Type B pancreatic cell (in vitro differentiated cells): Measurements from ENCODE around the gene SNX15. TPM values are rescaled to one million over a fixed set of nuclear protein-coding genes. Genes with fewer than 3 reads are reported as not detected.

ENCODE experiments used
- DNase-seq: peaks from one replicate; pipeline ENCODE4 v3.0.0; 2021; ENCODE audit warnings: mixed read lengths; ENCODE audit not compliant: unreplicated experiment; ENCODE audit errors: extremely low spot score
- H3K27ac Mint-ChIP-seq: 2 replicates; pipeline ENCODE4 v1.8.0; 2021; ENCODE audit warnings: mild to moderate bottlenecking, mixed read lengths
- H3K27me3 Mint-ChIP-seq: 2 replicates; pipeline ENCODE4 v1.8.0; 2021; ENCODE audit warnings: mixed read lengths
- H3K36me3 Mint-ChIP-seq: 2 replicates; pipeline ENCODE4 v1.8.0; 2021; ENCODE audit warnings: mixed read lengths
- H3K4me1 Mint-ChIP-seq: one replicate; pipeline ENCODE4 v1.8.0; 2021; ENCODE audit warnings: mixed read lengths; ENCODE audit not compliant: unreplicated experiment
- H3K4me3 Mint-ChIP-seq: 2 replicates; pipeline ENCODE4 v1.8.0; 2021; ENCODE audit warnings: mild to moderate bottlenecking, mixed read lengths
- H3K9me3 Mint-ChIP-seq: 2 replicates; pipeline ENCODE4 v1.8.0; 2021; ENCODE audit warnings: mixed read lengths
- total RNA-seq: library from RNA; stranded (reverse); gene quantifications from 2 replicates; pipeline ENCODE4 v1.2.1, GENCODE V29; 2021; ENCODE audit warnings: low replicate concordance
- TF ChIP-seq, protein P1 (sequence below): fragments of 200-600 bp; sonication (generic); conservative IDR thresholded peaks from 2 replicates; pipeline ENCODE4 v1.5.0; 2021; ENCODE audit warnings: antibody characterized with exemption, mild to moderate bottlenecking

Gene SNX15
- total RNA-seq, 1 donor from 2014 or later, result 25.3 TPM

DNA sequence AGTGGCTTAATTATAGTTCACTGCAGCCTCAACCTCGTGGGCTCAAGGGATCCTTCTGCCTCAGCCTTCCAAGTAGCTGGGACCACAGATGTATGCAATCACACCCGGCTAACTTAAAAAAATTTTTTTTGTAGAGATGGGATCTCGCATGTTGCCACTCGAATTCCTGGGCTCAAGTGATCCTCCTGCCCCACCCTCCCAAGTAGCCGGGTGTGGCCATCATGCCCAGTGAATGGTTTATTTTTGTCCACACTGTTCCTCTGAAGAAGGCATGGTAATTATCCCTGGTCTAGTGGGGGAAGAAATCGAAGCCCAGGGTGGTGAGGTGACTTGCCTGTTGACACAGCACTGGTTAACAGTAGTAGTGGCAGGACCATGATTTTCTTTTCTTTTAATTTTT, 15.7 kb downstream of the SNX15 start:
- H3K4me1 Mint-ChIP-seq, result peaks cover 4% of the 10 kb centered on the region
- H3K9me3 Mint-ChIP-seq, result no peaks in the 10 kb centered on the region
- TF ChIP-seq, protein P1, sequence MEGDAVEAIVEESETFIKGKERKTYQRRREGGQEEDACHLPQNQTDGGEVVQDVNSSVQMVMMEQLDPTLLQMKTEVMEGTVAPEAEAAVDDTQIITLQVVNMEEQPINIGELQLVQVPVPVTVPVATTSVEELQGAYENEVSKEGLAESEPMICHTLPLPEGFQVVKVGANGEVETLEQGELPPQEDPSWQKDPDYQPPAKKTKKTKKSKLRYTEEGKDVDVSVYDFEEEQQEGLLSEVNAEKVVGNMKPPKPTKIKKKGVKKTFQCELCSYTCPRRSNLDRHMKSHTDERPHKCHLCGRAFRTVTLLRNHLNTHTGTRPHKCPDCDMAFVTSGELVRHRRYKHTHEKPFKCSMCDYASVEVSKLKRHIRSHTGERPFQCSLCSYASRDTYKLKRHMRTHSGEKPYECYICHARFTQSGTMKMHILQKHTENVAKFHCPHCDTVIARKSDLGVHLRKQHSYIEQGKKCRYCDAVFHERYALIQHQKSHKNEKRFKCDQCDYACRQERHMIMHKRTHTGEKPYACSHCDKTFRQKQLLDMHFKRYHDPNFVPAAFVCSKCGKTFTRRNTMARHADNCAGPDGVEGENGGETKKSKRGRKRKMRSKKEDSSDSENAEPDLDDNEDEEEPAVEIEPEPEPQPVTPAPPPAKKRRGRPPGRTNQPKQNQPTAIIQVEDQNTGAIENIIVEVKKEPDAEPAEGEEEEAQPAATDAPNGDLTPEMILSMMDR, result no peak
- no peak for DNase-seq
- no peak overlapping the region for H3K27ac Mint-ChIP-seq
- peaks cover 6% of the 10 kb centered on the region for H3K36me3 Mint-ChIP-seq
- H3K27me3 Mint-ChIP-seq, result peaks cover 4% of the 10 kb centered on the region
- peak overlapping the region; percentile 92 for H3K4me3 Mint-ChIP-seq

DNA sequence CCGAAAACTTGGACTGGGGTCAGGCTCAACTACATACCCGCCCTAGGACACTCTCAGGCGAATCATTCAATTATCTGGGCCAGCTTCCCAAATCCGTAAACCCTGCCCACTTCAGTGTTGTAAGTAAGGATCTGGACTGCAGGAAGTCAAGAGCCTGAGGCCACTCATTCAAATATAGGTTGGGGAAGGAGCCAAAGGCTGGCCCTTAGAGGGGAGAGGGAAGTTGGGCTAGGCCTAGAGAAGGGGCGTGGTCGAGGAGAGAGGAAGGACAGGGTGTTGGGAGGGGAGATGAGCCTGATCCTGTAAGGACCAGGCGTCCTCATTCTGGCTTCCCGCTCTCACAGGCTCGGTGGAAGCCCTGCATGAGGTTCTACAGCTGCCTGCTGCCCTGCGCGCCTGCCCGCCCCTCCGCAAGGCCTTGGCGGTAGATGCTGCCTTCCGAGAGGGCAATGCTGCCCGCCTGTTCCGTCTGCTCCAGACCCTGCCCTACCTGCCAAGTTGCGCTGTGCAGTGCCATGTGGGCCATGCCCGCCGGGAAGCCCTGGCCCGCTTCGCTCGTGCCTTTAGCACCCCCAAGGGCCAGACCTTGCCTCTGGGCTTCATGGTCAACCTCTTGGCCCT, 16.8 kb downstream of the SNX15 start:
- H3K27me3 Mint-ChIP-seq, result peaks cover 4% of the 10 kb centered on the region
- H3K4me1 Mint-ChIP-seq, result peaks cover 4% of the 10 kb centered on the region
- peaks cover 6% of the 10 kb centered on the region for H3K36me3 Mint-ChIP-seq
- H3K27ac Mint-ChIP-seq, result peak overlapping the region; percentile 41
- H3K4me3 Mint-ChIP-seq, result no peak overlapping the region
- no peak for DNase-seq
- TF ChIP-seq, protein P1, result no peak
- H3K9me3 Mint-ChIP-seq, result no peaks in the 10 kb centered on the region

DNA sequence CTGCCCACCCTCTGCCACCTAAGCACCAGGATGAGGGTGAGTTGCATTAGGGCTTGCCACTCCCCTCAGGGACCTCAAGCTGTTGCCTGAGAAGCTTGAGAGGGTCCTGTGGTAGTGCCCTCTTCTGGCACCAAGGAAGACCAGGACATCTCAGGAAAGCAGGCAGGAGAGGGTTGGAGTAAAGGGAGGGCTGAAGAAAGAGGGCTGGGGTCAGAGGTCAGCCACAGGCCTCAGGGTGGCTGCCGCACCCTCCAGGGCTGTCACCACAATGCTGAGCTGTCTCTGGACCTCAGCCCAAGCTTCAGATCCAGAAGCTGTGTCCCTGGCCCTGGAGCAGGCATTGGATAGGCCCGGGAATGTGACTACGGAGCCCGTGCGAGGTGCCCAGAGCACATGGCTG, 17.8 kb downstream of the SNX15 start:
- Mint-ChIP-seq H3K9me3 (no peaks in the 10 kb centered on the region), H3K4me3 (no peak overlapping the region), H3K36me3 (peaks cover 6% of the 10 kb centered on the region), H3K4me1 (peaks cover 4% of the 10 kb centered on the region), H3K27me3 (peaks cover 4% of the 10 kb centered on the region), H3K27ac (no peak overlapping the region)
- TF ChIP-seq, protein P1, result no peak
- no peak for DNase-seq

DNA sequence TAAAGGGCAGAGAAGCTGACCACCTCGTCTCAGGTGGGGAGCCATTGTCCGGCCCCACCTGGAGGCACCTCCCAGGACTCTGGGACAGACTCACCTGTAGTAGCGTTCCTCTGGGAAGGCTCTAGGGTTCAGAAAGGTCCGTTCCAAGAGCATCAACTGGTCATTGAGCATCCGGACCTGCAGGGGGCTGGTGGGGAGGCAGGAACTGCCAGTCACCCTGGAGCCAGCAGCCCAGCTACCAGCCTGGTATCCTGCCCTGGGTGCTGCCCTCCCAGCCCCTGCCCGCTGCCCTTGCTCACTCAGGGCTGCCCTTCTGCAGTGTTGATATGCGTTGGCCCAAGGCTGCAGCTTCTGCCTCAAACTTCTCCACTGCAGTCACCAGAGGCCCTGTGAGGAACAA, 18.5 kb downstream of the SNX15 start:
- no peaks in the 10 kb centered on the region for H3K9me3 Mint-ChIP-seq
- H3K36me3 Mint-ChIP-seq, result peaks cover 6% of the 10 kb centered on the region
- H3K4me3 Mint-ChIP-seq, result no peak overlapping the region
- DNase-seq, result no peak
- peaks cover 4% of the 10 kb centered on the region for H3K27me3 Mint-ChIP-seq
- peaks cover under 1% of the 10 kb centered on the region for H3K4me1 Mint-ChIP-seq
- H3K27ac Mint-ChIP-seq, result no peak overlapping the region
- TF ChIP-seq, protein P1, result no peak

DNA sequence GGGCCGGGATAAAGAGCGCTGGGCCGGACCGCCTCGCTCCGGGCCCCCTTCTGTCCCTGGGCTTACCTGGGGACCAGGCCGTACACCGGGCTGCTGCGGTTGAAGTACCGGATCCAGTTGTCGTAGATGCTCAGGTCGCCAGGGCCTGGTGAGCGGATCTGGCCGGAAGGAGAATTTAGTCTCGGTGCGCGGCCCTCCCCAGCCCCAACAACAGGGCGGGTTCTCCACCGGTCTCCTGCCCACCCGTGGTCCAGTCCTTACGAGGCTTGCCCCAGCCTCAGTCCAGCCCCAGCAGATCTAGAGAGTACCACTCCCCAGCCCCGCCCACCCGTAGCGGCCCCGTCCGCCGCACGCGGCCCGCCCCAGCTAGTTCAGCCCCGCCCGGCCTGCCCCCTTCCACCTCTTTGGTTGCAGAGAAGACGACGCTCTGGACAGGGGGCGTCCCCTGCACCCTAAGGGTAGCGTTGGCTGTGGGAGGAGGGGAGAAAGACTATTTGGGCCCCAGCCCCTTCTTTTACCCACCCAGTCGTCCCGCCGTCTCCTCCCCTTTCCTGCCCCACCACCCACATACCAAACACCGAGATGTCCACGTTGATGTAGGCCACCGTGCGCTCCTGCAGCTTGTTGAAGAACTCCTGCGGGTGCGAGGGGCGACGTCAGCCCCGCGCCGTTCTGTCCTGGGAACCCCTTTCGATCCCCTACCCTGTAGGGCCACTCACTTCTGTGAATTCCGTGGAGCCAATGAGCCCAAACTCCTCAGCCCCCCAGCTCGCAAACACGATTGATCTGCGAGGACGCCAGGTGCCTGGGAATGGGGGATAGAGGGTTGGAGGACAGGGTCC, 20.6 kb downstream of the SNX15 start:
- Mint-ChIP-seq H3K27me3 (peaks cover 4% of the 10 kb centered on the region), H3K36me3 (peaks cover 6% of the 10 kb centered on the region), H3K27ac (no peak overlapping the region), H3K4me1 (no peaks in the 10 kb centered on the region), H3K9me3 (no peaks in the 10 kb centered on the region), H3K4me3 (no peak overlapping the region)
- no peak for DNase-seq
- TF ChIP-seq, protein P1, result no peak
